Natural killer cell treated with Interleukin-12 subunit alpha and Interleukin-12 subunit beta and Interleukin-15 and Interleukin-18, amount 100 ng/mL, for 72 hours (primary cell): ENCODE measurements around the gene UXS1. TPM values are rescaled to one million over a fixed set of nuclear protein-coding genes. Genes with fewer than 3 reads are reported as not detected.

Experiments used
- ATAC-seq, 2 donors: fragments of 150-1000 bp; cut with Tn5 transposase in 1 of 2; sonication (Bioruptor Pico), chemical (Tn5 transposase) in 1 of 2; 2 replicates each; pipeline ENCODE4 v1.10.0; 2021
- DNase-seq: peaks from one replicate; pipeline ENCODE4 v3.0.0; 2022; ENCODE audit warnings: low spot score
- H3K27ac Mint-ChIP-seq, 2 donors: 1 replicate in 1 of 2; 2 replicates in 1 of 2; pipeline ENCODE4 v1.8.0; 2022; ENCODE audit warnings: mixed read lengths in 2 of 2, mild to moderate bottlenecking in 1 of 2, moderate library complexity in 1 of 2
- H3K27me3 Mint-ChIP-seq, 2 donors: 1 replicate in 1 of 2; 2 replicates in 1 of 2; pipeline ENCODE4 v1.8.0; 2022; ENCODE audit warnings: mixed read lengths in 2 of 2
- H3K36me3 Mint-ChIP-seq: one replicate; pipeline ENCODE4 v1.8.0; 2022; ENCODE audit warnings: mixed read lengths
- H3K4me1 Mint-ChIP-seq, 2 donors: 1 replicate in 1 of 2; 2 replicates in 1 of 2; pipeline ENCODE4 v1.8.0; 2022; ENCODE audit warnings: low read depth in 2 of 2, mixed read lengths in 2 of 2, mild to moderate bottlenecking in 1 of 2
- H3K4me3 Mint-ChIP-seq: one replicate; pipeline ENCODE4 v1.8.0; 2022; ENCODE audit warnings: mixed read lengths
- H3K9me3 Mint-ChIP-seq: 2 replicates; pipeline ENCODE4 v1.8.0; 2022; ENCODE audit warnings: mixed read lengths
- total RNA-seq, 2 donors: library from RNA; stranded (reverse); gene quantifications; one replicate each; pipeline ENCODE4 v1.2.3, GENCODE V29; 2022

Gene UXS1
- total RNA-seq, 2 donors from 2014 or later = 104 to 116 TPM

DNA sequence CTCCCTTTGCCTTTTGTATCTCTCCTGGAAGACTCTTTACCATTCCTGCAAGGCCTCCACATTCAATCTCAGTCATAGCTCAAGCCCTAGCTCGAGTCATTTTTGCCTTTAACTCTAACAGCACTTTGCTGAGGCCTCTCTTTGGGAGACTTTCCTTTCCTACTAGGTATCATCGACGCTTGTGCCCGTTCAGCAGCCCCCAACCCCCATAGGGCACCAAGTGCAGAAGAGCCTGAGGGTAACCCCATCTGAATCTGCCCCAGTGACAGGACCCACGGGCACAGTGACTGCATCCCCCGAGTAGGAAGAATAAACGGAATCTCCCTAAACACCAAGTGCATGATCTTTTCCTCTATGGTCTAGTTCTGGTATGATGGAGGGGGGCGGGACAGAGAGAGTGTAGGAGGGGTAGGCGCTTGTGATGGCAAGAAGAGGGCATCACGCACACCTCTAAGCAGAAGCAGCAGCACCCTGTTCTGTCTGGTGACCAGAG lies 66.3 kb downstream of the UXS1 start:
- H3K27ac Mint-ChIP-seq = peak overlapping the region; percentile 6 to 34
- peaks cover 13% of the 10 kb centered on the region for H3K36me3 Mint-ChIP-seq
- peaks cover 27 to 30% of the 10 kb centered on the region in 2 donors for H3K4me1 Mint-ChIP-seq
- H3K27me3 Mint-ChIP-seq = no peaks in the 10 kb centered on the region
- no peaks in the 10 kb centered on the region for H3K9me3 Mint-ChIP-seq
- DNase-seq = no peak
- H3K4me3 Mint-ChIP-seq = peak overlapping the region; percentile 36
- ATAC-seq = no peak

DNA sequence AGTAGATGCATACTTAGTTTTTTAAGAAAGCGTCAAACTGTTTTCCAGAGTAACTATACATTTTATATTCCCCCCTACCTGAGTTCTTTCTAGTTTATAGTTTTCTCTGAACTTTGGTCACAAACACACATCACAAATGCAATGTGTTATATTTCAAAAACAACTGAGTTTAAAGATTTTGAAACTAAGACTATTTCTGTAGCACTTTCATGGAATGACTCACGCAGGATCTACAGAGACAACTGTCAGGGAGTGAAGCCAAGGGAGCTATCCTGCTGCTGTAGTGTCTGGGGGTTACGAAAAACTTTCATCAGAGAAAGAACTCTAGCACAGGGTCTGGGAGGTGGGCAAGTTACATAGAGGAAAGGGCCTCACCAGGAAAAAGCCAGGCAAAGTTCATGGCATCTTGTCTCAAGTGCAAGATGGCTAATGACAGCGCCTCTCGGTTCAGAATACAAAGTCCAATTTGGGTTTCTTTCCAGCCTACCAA lies 66.8 kb downstream of the UXS1 start:
- DNase-seq (no peak), ATAC-seq (peak in 1 of 2 donors; percentile 61)
- Mint-ChIP-seq H3K27ac (peak overlapping the region; percentile 6 to 34), H3K27me3 (no peaks in the 10 kb centered on the region), H3K4me3 (peak overlapping the region; percentile 36), H3K9me3 (no peaks in the 10 kb centered on the region), H3K4me1 (peaks cover 27 to 30% of the 10 kb centered on the region in 2 donors), H3K36me3 (peaks cover 13% of the 10 kb centered on the region)

GRCh38 chr2:106126705-106127281 lies 67.3 kb downstream of the UXS1 start:
- Mint-ChIP-seq H3K4me1 (peaks cover 27 to 30% of the 10 kb centered on the region in 2 donors), H3K36me3 (peaks cover 13% of the 10 kb centered on the region), H3K9me3 (no peaks in the 10 kb centered on the region), H3K27ac (peak overlapping the region; percentile 6 to 34), H3K4me3 (peak overlapping the region; percentile 36), H3K27me3 (no peaks in the 10 kb centered on the region)
- ATAC-seq (no peak), DNase-seq (no peak)

- DNase-seq = no peak
- ATAC-seq = peak in 1 of 2 donors; percentile 20
- H3K27ac Mint-ChIP-seq = peak overlapping the region in 1 of 2 donors; percentile 24
- peaks cover 13% of the 10 kb centered on the region for H3K36me3 Mint-ChIP-seq
- no peaks in the 10 kb centered on the region for H3K9me3 Mint-ChIP-seq
- no peaks in the 10 kb centered on the region for H3K27me3 Mint-ChIP-seq
- peaks cover 27 to 30% of the 10 kb centered on the region in 2 donors for H3K4me1 Mint-ChIP-seq
- no peak overlapping the region for H3K4me3 Mint-ChIP-seq
Measured at GRCh38 chr2:106126295-106126694, 67.8 kb downstream of the UXS1 start.

GRCh38 chr2:106124905-106125549 lies 69.1 kb downstream of the UXS1 start:
- Mint-ChIP-seq H3K36me3 (peaks cover 13% of the 10 kb centered on the region), H3K9me3 (no peaks in the 10 kb centered on the region), H3K4me1 (peaks cover 27 to 36% of the 10 kb centered on the region in 2 donors), H3K27ac (peak overlapping the region in 1 of 2 donors; percentile 81), H3K27me3 (no peaks in the 10 kb centered on the region), H3K4me3 (no peak overlapping the region)
- DNase-seq (peak; percentile 42), ATAC-seq (no peak)

- Mint-ChIP-seq H3K36me3 (peaks cover 13% of the 10 kb centered on the region), H3K9me3 (no peaks in the 10 kb centered on the region), H3K27ac (peak overlapping the region in 1 of 2 donors; percentile 81), H3K4me1 (peaks cover 25 to 33% of the 10 kb centered on the region in 2 donors), H3K4me3 (no peak overlapping the region), H3K27me3 (no peaks in the 10 kb centered on the region)
- no peak for ATAC-seq
- DNase-seq = peak; percentile 16
Measured at GRCh38 chr2:106124106-106124756, 69.9 kb downstream of the UXS1 start.

DNA sequence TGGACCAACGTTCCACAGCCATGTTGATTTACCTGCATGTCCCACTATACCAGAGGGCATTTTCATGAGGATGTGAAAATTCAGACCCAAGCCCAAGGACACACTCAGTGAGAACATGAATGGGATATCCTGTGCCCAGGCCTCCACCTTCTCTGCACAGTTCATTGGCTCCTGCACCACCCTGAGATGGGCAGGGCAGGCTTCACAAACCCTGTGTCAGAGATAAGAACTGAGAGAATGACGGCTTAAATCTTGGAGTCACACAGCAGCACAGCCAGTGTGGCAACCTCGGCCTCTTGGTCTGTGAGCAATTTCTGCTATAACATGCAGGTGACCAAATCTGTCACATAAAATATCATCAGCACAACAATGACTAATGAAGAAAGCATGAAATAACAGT lies 71.9 kb downstream of the UXS1 start:
- Mint-ChIP-seq H3K9me3 (no peaks in the 10 kb centered on the region), H3K4me3 (no peak overlapping the region), H3K36me3 (peaks cover 4% of the 10 kb centered on the region), H3K27me3 (no peaks in the 10 kb centered on the region), H3K27ac (no peak overlapping the region), H3K4me1 (peaks cover 4 to 18% of the 10 kb centered on the region in 2 donors)
- no peak for DNase-seq
- peak in 1 of 2 donors; percentile 37 for ATAC-seq

- Mint-ChIP-seq H3K27ac (no peak overlapping the region), H3K9me3 (no peaks in the 10 kb centered on the region), H3K4me1 (peaks cover 5 to 21% of the 10 kb centered on the region in 2 donors), H3K4me3 (no peak overlapping the region), H3K36me3 (no peaks in the 10 kb centered on the region), H3K27me3 (no peaks in the 10 kb centered on the region)
- DNase-seq (no peak), ATAC-seq (no peak)
Measured at GRCh38 chr2:106120432-106120831, 73.7 kb downstream of the UXS1 start.

GRCh38 chr2:106119074-106119473 lies 75.0 kb downstream of the UXS1 start:
- ATAC-seq (no peak), DNase-seq (no peak)
- H3K27ac Mint-ChIP-seq = no peak overlapping the region
- H3K4me3 Mint-ChIP-seq = no peak overlapping the region
- H3K9me3 Mint-ChIP-seq = no peaks in the 10 kb centered on the region
- H3K4me1 Mint-ChIP-seq = peaks cover 12 to 27% of the 10 kb centered on the region in 2 donors
- H3K36me3 Mint-ChIP-seq = no peaks in the 10 kb centered on the region
- H3K27me3 Mint-ChIP-seq = no peaks in the 10 kb centered on the region

DNA sequence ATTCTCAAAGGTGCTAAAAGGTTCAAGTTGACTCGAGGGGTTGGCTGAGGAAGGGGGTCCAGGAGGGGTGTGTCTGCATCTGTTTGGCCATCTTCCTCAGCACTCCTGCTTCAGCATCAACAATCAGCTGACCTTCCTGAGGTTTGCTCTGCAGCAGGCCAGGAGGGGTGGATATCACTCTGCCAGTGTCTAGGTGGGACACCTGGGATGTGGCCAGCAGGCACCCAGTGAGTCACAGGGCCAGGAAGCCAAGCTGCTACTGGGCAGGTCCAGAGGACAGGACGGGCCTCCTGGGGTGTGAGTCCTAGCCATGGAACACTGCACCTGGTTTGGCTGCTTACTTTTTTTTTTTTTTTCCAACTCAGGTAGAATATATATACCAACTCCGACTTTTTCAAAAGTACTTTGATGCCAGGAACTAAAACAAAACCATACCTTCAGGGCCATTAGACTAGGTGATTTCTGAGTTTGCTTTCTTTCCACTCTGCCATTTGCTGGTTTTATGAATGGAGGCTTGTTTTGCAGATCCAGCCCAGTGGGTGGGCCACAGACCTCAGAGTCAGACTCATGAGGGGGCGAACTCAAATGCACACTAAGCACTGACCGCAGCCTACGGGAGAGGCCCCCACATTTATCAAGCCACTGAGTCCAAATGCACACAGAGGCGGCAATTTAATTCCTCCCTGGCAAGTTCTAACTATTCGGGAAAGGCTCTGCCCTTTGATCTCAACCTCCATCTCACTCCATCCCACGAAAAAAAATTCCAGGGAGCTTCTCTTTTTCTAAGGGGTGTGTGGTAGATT lies 76.0 kb downstream of the UXS1 start:
- Mint-ChIP-seq H3K27me3 (no peaks in the 10 kb centered on the region), H3K9me3 (no peaks in the 10 kb centered on the region), H3K27ac (peak overlapping the region in 1 of 2 donors; percentile 25), H3K4me1 (peaks cover 12 to 27% of the 10 kb centered on the region in 2 donors), H3K36me3 (no peaks in the 10 kb centered on the region), H3K4me3 (no peak overlapping the region)
- no peak for DNase-seq
- no peak for ATAC-seq

DNA sequence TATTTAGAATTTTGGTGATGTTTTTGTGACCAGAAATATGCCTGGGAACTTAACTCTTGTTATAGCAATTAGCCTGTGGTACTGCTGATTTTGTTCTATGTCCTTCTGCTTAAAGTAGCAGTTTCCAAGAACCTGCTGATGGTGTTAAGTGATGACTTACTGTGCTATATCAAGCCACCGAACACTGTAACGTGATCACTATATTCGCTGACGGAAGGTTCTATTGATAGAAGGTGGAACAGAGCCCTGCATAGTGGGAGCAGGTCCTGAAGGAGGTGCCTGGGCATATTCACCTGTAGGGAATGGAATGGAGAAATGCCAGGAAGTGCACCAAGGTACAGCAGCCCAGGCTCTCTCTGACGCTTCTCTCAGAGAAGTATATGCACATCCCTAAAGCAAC lies 76.8 kb downstream of the UXS1 start:
- ATAC-seq (no peak), DNase-seq (no peak)
- Mint-ChIP-seq H3K9me3 (no peaks in the 10 kb centered on the region), H3K4me3 (no peak overlapping the region), H3K27me3 (no peaks in the 10 kb centered on the region), H3K36me3 (no peaks in the 10 kb centered on the region), H3K27ac (peak overlapping the region in 1 of 2 donors; percentile 76), H3K4me1 (peaks cover 12 to 27% of the 10 kb centered on the region in 2 donors)

GRCh38 chr2:106116248-106116647 lies 77.9 kb downstream of the UXS1 start:
- H3K9me3 Mint-ChIP-seq = no peaks in the 10 kb centered on the region
- H3K4me1 Mint-ChIP-seq = peaks cover 12 to 31% of the 10 kb centered on the region in 2 donors
- H3K27me3 Mint-ChIP-seq = no peaks in the 10 kb centered on the region
- peak overlapping the region in 1 of 2 donors; percentile 76 for H3K27ac Mint-ChIP-seq
- H3K4me3 Mint-ChIP-seq = no peak overlapping the region
- no peaks in the 10 kb centered on the region for H3K36me3 Mint-ChIP-seq
- DNase-seq = no peak
- ATAC-seq = no peak

GRCh38 chr2:106115665-106116064 lies 78.4 kb downstream of the UXS1 start:
- no peaks in the 10 kb centered on the region for H3K27me3 Mint-ChIP-seq
- no peak for DNase-seq
- no peak for ATAC-seq
- H3K9me3 Mint-ChIP-seq = no peaks in the 10 kb centered on the region
- peak overlapping the region; percentile 37 to 76 for H3K27ac Mint-ChIP-seq
- peaks cover 12 to 34% of the 10 kb centered on the region in 2 donors for H3K4me1 Mint-ChIP-seq
- no peaks in the 10 kb centered on the region for H3K36me3 Mint-ChIP-seq
- no peak overlapping the region for H3K4me3 Mint-ChIP-seq
